ENCODE results near the gene KIFC3. TPM values are rescaled to one million over a fixed set of nuclear protein-coding genes. Genes with fewer than 3 reads are reported as not detected.
"Not testable (repeated sequence)": the region's sequence is repeated elsewhere in the genome, so short reads cannot be mapped to it uniquely, and the experiment has no call there.

The KIFC3 gene
- total RNA-seq, 2 experiments from 2014 or later = 3.0 to 3.1 TPM

- POLR2A ChIA-PET = no interaction called here
- CTCF ChIA-PET = interaction anchor here (0.6 kb wide), 1 partner anchor 72 kb away, joined by 4 read pairs; no protein-coding TSS in a partner anchor
Measured at GRCh38 chr16:57826052-57826451, 23.8 kb upstream of the KIFC3 start.

- ChIA-PET POLR2A (no interaction called here), CTCF (interaction anchor here (0.6 kb wide), 1 partner anchor 72 kb away, joined by 4 read pairs; no protein-coding TSS in a partner anchor)
Measured at GRCh38 chr16:57825298-57826044, 23.2 kb upstream of the KIFC3 start.

GRCh38 chr16:57824888-57825287, 22.6 kb upstream of the KIFC3 start:
- CTCF ChIA-PET = no interaction called here
- POLR2A ChIA-PET = no interaction called here

- CTCF ChIA-PET = no interaction called here
- POLR2A ChIA-PET = no interaction called here
Measured at GRCh38 chr16:57823836-57824235, 21.5 kb upstream of the KIFC3 start.

GRCh38 chr16:57822856-57823255, 20.6 kb upstream of the KIFC3 start:
- CTCF ChIA-PET = no interaction called here
- POLR2A ChIA-PET = no interaction called here

GRCh38 chr16:57822018-57822553, 19.8 kb upstream of the KIFC3 start:
- ChIA-PET CTCF (no interaction called here), POLR2A (no interaction called here)

GRCh38 chr16:57821149-57821971, 19.1 kb upstream of the KIFC3 start:
- ChIA-PET CTCF (no interaction called here), POLR2A (no interaction called here)

- CTCF ChIA-PET = interaction anchor here (0.6 kb wide), 1 partner anchor 53 kb away, joined by 3 read pairs; no protein-coding TSS in a partner anchor
- POLR2A ChIA-PET = no interaction called here
Measured at GRCh38 chr16:57818377-57819064, 16.2 kb upstream of the KIFC3 start.

GRCh38 chr16:57817680-57818079, 15.4 kb upstream of the KIFC3 start:
- POLR2A ChIA-PET = no interaction called here
- CTCF ChIA-PET = interaction anchor here (0.9 kb wide), 1 partner anchor 26 kb away, joined by 3 read pairs; no protein-coding TSS in a partner anchor

- POLR2A ChIA-PET = interaction anchor here (0.8 kb wide), 1 partner anchor 12 kb away, joined by 4 read pairs; no protein-coding TSS in a partner anchor
- CTCF ChIA-PET = interaction anchor here (0.8 to 1.1 kb wide), 2 partner anchors 22 to 47 kb away, joined by 3 read pairs; no protein-coding TSS in a partner anchor
Measured at GRCh38 chr16:57815987-57816745, 13.9 kb upstream of the KIFC3 start.

GRCh38 chr16:57814896-57815295, 12.6 kb upstream of the KIFC3 start:
- ChIA-PET CTCF (no interaction called here), POLR2A (no interaction called here)

GRCh38 chr16:57813466-57813865, 11.2 kb upstream of the KIFC3 start:
- CTCF ChIA-PET = no interaction called here

GRCh38 chr16:57811340-57811739, 9.0 kb upstream of the KIFC3 start:
- CTCF ChIA-PET = interaction anchor here (0.7 kb wide), 1 partner anchor 283 kb away, joined by 3 read pairs; no protein-coding TSS in a partner anchor
- POLR2A ChIA-PET = not testable (repeated sequence)

More at GRCh38 chr16:57813466-57813865, 11.2 kb upstream of the KIFC3 start:
- POLR2A ChIA-PET = no interaction called here

GRCh38 chr16:57810197-57811031, 8.1 kb upstream of the KIFC3 start:
- POLR2A ChIA-PET = interaction anchor here (0.6 kb wide), 1 partner anchor 46 kb away, joined by 3 read pairs; no protein-coding TSS in a partner anchor
- CTCF ChIA-PET = interaction anchor here (1.1 to 1.6 kb wide), 3 partner anchors 19 to 202 kb away, joined by 3 to 4 read pairs (median 3); no protein-coding TSS in a partner anchor

GRCh38 chr16:57809276-57810196, 7.2 kb upstream of the KIFC3 start:
- POLR2A ChIA-PET = no interaction called here
- CTCF ChIA-PET = interaction anchor here (1.1 to 1.6 kb wide), 4 partner anchors 20 to 201 kb away, joined by 3 to 4 read pairs (median 3); no protein-coding TSS in a partner anchor

GRCh38 chr16:57808589-57809228, 6.4 kb upstream of the KIFC3 start:
- CTCF ChIA-PET = interaction anchor here (1.1 to 1.6 kb wide), 2 partner anchors 21 to 51 kb away, joined by 3 to 4 read pairs; no protein-coding TSS in a partner anchor
- POLR2A ChIA-PET = interaction anchor here (0.6 kb wide), 1 partner anchor 23 kb away, joined by 6 read pairs; no protein-coding TSS in a partner anchor
